GM12878 (cell line): ENCODE measurements around the gene SGPP2. TPM values are rescaled to one million over a fixed set of nuclear protein-coding genes. Genes with fewer than 3 reads are reported as not detected.

Experiments
- ATAC-seq: fragments of 200-7000 bp; cut with Tn5 transposase; 3 replicates; pipeline ENCODE4 v1.9.1; 2020; ENCODE audit warnings: mild to moderate bottlenecking, moderate library complexity
- BruUV-seq: library from RNA; stranded (reverse); fragments of 400-500 nt; replicated peaks from 2 replicates; lab custom pipeline; 2021; lab: Mats Ljungman, UMichigan
- CTCF ChIA-PET: fragments of 300-600 bp; sonication (Branson Sonifier 250); formaldehyde crosslinking; extraction: SDS; loops from one replicate; lab custom pipeline; 2021; ENCODE audit warnings: inconsistent platforms; lab: Yijun Ruan, JAX
- POLR2A ChIA-PET: fragments of 350-600 bp; formaldehyde crosslinking; extraction: SDS; loops from one replicate; lab custom pipeline; 2021; ENCODE audit warnings: inconsistent platforms; lab: Charles Lee
- RAD21 ChIA-PET: fragments of 300-600 bp; sonication (Branson Sonifier 250); formaldehyde crosslinking; loops from one replicate; lab custom pipeline; 2023; ENCODE audit warnings: antibody characterized with exemption; ENCODE audit not compliant: unreplicated experiment; lab: Charles Lee
- SMC1A ChIA-PET: fragments of 300-600 bp; sonication (Branson Sonifier 250); formaldehyde crosslinking; loops from one replicate; lab custom pipeline; 2023; ENCODE audit not compliant: unreplicated experiment, uncharacterized antibody; lab: Charles Lee
- DNase-seq: peaks from one replicate; pipeline ENCODE4 v3.0.0-alpha.2; 2011; ENCODE audit warnings: low read depth, low spot score
- FAIRE-seq: peaks from 3 replicates; lab custom pipeline; 2011; peaks lifted over from hg19 to GRCh38; lab: Jason Lieb, UNC
- H2AFZ ChIP-seq: 2 replicates; pipeline ENCODE4 v1.6.0; 2011; ENCODE audit warnings: low read depth, low read length, control low read depth; ENCODE audit not compliant: control insufficient read depth
- H3K27ac ChIP-seq: 2 replicates; pipeline ENCODE4 v1.5.1; 2011; ENCODE audit warnings: control low read depth; ENCODE audit not compliant: control insufficient read depth, insufficient read depth
- H3K27me3 ChIP-seq, 2 experiments: replicated peaks in 1 of 2; 2 replicates each; pipeline versions ENCODE4 v1.6.0 to v1.6.1; 2011; ENCODE audit warnings: low read length in 1 of 2; ENCODE audit not compliant: control insufficient read depth in 2 of 2, insufficient read depth in 2 of 2
- H3K36me3 ChIP-seq, 2 experiments: 2 replicates each; pipeline ENCODE4 v1.5.1; 2011; ENCODE audit warnings: low read length in 1 of 2; ENCODE audit not compliant: control insufficient read depth in 2 of 2, insufficient read depth in 2 of 2
- H3K4me1 ChIP-seq: 2 replicates; pipeline ENCODE4 v1.6.1; 2011; ENCODE audit warnings: mild to moderate bottlenecking, low read length, moderate library complexity, mixed read lengths; ENCODE audit not compliant: control insufficient read depth, insufficient read depth
- H3K4me2 ChIP-seq: 2 replicates; pipeline ENCODE4 v1.6.0; 2011; ENCODE audit warnings: control low read depth; ENCODE audit not compliant: control insufficient read depth, insufficient read depth
- H3K4me3 ChIP-seq: fragments of 200-600 bp; sonication (generic); 2 replicates; pipeline ENCODE4 v1.5.1; 2016
- H3K79me2 ChIP-seq: 2 replicates; pipeline ENCODE4 v1.6.0; 2011; ENCODE audit warnings: low read length; ENCODE audit not compliant: control insufficient read depth, insufficient read depth
- H3K9ac ChIP-seq: 2 replicates; pipeline ENCODE4 v1.8.0; 2011; ENCODE audit warnings: low read length, control low read depth, mixed read lengths; ENCODE audit not compliant: control insufficient read depth, insufficient read depth
- H3K9me3 ChIP-seq: replicated peaks from 3 replicates; pipeline ENCODE4 v1.5.1; 2011; ENCODE audit warnings: mild to moderate bottlenecking, low read length; ENCODE audit not compliant: control insufficient read depth, insufficient read depth
- H4K20me1 ChIP-seq: 2 replicates; pipeline ENCODE4 v1.6.0; 2011; ENCODE audit not compliant: control insufficient read depth, insufficient read depth
- BACH1 ChIP-seq: fragments of 450-650 bp; IDR thresholded peaks from 2 replicates; pipeline ENCODE4 v1.6.1; 2017; ENCODE audit warnings: mild to moderate bottlenecking, borderline replicate concordance
- BHLHE40 ChIP-seq, 2 experiments: fragments of 450-650 bp in 1 of 2; IDR thresholded peaks; 2 replicates each; pipeline ENCODE4 v1.6.1; 2011 to 2017; ENCODE audit warnings: low read depth in 2 of 2, borderline replicate concordance in 1 of 2, improper control_type of control experiment in 1 of 2, low read length in 1 of 2, mild to moderate bottlenecking in 1 of 2
- CREM ChIP-seq: IDR thresholded peaks from 2 replicates; pipeline ENCODE4 v1.6.1; 2014; ENCODE audit warnings: antibody characterized with exemption, low read depth
- HCFC1 ChIP-seq: fragments of 150-350 bp; IDR thresholded peaks from 2 replicates; pipeline ENCODE4 v1.6.1; 2014; ENCODE audit warnings: low read length
- MEF2A ChIP-seq: IDR thresholded peaks from 2 replicates; pipeline ENCODE4 v1.6.1; 2011; ENCODE audit warnings: low read depth, mild to moderate bottlenecking, low read length, moderate library complexity; ENCODE audit not compliant: insufficient read depth
- MXI1 ChIP-seq: fragments of 150-350 bp; IDR thresholded peaks from 2 replicates; pipeline ENCODE4 v1.6.1; 2011; ENCODE audit warnings: low read depth, mild to moderate bottlenecking, inconsistent platforms, low read length, improper control_type of control experiment
- NBN ChIP-seq: fragments of 450-650 bp; IDR thresholded peaks from 2 replicates; pipeline ENCODE4 v1.6.1; 2016
- NRF1 ChIP-seq: conservative IDR thresholded peaks from 2 replicates; pipeline ENCODE4 v1.6.1; 2011; ENCODE audit warnings: mild to moderate bottlenecking, low read depth, low read length, improper control_type of control experiment
- REST ChIP-seq: IDR thresholded peaks from 2 replicates; pipeline ENCODE4 v1.6.1; 2012; ENCODE audit warnings: mild to moderate bottlenecking, low read depth, low read length
- RUNX3 ChIP-seq: IDR thresholded peaks from 2 replicates; pipeline ENCODE4 v1.6.1; 2012; ENCODE audit warnings: low read length, inconsistent platforms
- SMAD5 ChIP-seq: IDR thresholded peaks from 2 replicates; pipeline ENCODE4 v1.6.1; 2016; ENCODE audit warnings: antibody characterized with exemption, low read depth
- STAT1 ChIP-seq: fragments of 450-650 bp; conservative IDR thresholded peaks from 2 replicates; pipeline ENCODE4 v1.6.1; 2014; ENCODE audit warnings: antibody characterized with exemption, mild to moderate bottlenecking
- SUPT20H ChIP-seq: IDR thresholded peaks from 2 replicates; pipeline ENCODE4 v1.6.1; 2011; ENCODE audit warnings: low read depth, mild to moderate bottlenecking, low read length, moderate library complexity, borderline replicate concordance; ENCODE audit not compliant: control insufficient read depth
- TAF1 ChIP-seq: IDR thresholded peaks from 2 replicates; pipeline ENCODE4 v1.6.1; 2011; ENCODE audit warnings: mild to moderate bottlenecking, low read depth, low read length, borderline replicate concordance
- WGBS: methylation state at CpG from one replicate; pipeline ENCODE4 v1.1.6; 2016; ENCODE audit warnings: low lambda C conversion rate; ENCODE audit not compliant: insufficient replicate concordance, insufficient coverage; ENCODE audit errors: missing lambda C conversion rate; 5-methylcytosine and 5-hydroxymethylcytosine counted together
- in situ Hi-C: fragments of 300-500 bp; cut with MboI; formaldehyde crosslinking; loops from 9 replicates; pipeline ENCODE4 v1.14.3; 2018; ENCODE audit warnings: mixed read lengths
- intact Hi-C: fragments of 100-400 bp; cut with micrococcal nuclease; formaldehyde crosslinking; loops from one replicate; pipeline ENCODE4 v1.14.2; 2022; ENCODE audit not compliant: unreplicated experiment
- polyA plus RNA-seq, 11 experiments: library from polyadenylated mRNA; depleted of rRNA in 4 of 11; unstranded in 6 of 11; stranded (reverse) in 5 of 11; fragments of >200 nt; fragmentation: Nextera tagmentation in 4 of 11; fragmentation: Illumina TruSeq in 1 of 11; extraction: Ambion mirVana in 4 of 11; extraction: Trizol in 1 of 11; gene quantifications; 1 replicate in 1 of 11; 2 replicates in 10 of 11; pipeline versions ENCODE4 v1.2.1 to v1.2.3, GENCODE V29; 2011 to 2016; ENCODE audit warnings: inconsistent platforms in 2 of 11, missing spikeins in 2 of 11, low read depth in 1 of 11
- total RNA-seq, 4 experiments: library from RNA; depleted of rRNA in 3 of 4; stranded (reverse); fragments of >200 nt in 3 of 4; fragmentation: Illumina TruSeq in 1 of 4; extraction: Trizol in 1 of 4; gene quantifications; 2 replicates each; pipeline versions ENCODE4 v1.2.1 to v1.2.3, GENCODE V29; 2013 to 2021
- TF ChIP-seq, protein P1 (sequence below): IDR thresholded peaks from 2 replicates; pipeline ENCODE4 v1.6.1; 2011; ENCODE audit warnings: low read depth, mild to moderate bottlenecking, low read length, moderate library complexity, borderline replicate concordance; ENCODE audit errors: extremely low read depth

The SGPP2 gene
- total and polyA plus RNA-seq, 10 of the 15 experiments (the other 5 are each of a cell fraction or from before 2014, with no cell fraction given) = 3.5 to 84.9 (median 13.1) TPM

DNA sequence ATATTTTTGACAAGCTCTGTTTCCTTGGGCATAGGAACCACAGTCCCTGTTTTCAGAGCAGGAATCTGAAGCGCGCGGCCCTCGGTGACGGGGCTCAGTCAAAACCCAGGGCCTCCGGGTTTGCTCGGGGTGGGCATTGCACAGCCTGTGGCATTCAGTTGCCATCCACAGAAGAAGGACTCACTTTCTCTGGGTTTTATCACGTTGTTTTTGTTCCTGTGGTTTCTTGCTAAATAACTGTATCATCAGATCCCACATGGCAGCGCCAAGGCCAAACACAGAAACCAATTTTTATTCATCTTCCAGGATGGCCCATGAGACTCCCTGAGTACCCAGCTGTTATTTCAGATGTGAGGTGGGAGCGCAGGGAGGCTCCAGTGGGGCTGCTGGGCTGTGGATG is 35.6 kb downstream of the SGPP2 start:
- Histone ChIP-seq H2AFZ (no peak overlapping the region), H3K36me3 (peaks cover 0 to 2% of the 10 kb centered on the region in 2 experiments), H3K4me3 (no peak overlapping the region), H3K4me2 (no peak overlapping the region), H3K27me3 (no peaks in the 10 kb centered on the region), H3K9ac (no peak overlapping the region), H4K20me1 (no peaks in the 10 kb centered on the region), H3K79me2 (peaks cover 1% of the 10 kb centered on the region), H3K9me3 (no peaks in the 10 kb centered on the region; the same call in 2 of the 3 replicates), H3K4me1 (no peaks in the 10 kb centered on the region), H3K27ac (no peak overlapping the region)
- ChIA-PET CTCF (no interaction called here), RAD21 (interaction anchor here (0.7 kb wide), 1 partner anchor 330 kb away, joined by 3 read pairs; no protein-coding TSS in a partner anchor), POLR2A (no interaction called here), SMC1A (no interaction called here)
- WGBS = 84% methylated on average over 10 of the region's 10 CpGs
- in situ Hi-C loops (no loop called here), intact Hi-C loops (no loop called here)
- ATAC-seq (no peak), FAIRE-seq (no peak), DNase-seq (no peak)
- no TSS peak for BruUV-seq
- TF ChIP-seq MEF2A = no peak
- no peak for TF ChIP-seq RUNX3
- no peak for TF ChIP-seq TAF1
- no peak for TF ChIP-seq CREM
- TF ChIP-seq HCFC1 = no peak
- TF ChIP-seq, protein P1, sequence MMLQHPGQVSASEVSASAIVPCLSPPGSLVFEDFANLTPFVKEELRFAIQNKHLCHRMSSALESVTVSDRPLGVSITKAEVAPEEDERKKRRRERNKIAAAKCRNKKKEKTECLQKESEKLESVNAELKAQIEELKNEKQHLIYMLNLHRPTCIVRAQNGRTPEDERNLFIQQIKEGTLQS = no peak

DNA sequence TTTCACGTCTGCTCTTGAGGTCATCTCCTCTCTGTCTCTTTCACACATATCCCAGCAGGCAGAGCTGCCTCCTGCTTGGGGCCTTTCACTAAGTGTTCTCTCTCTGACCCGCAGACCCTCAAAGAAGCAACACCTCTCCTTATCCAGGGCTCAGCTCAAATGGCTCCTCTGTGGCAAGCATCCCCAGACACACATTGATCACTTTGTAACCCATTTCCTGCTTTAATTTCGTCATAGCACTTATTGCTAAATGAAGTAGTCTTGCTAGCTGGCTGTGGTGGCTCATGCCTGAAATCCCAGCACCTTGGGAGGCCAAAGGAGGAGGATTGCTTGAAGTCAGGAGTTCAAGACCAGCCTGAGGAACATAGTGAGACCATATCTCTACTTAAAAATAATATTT is 41.4 kb downstream of the SGPP2 start:
- no peaks in the 10 kb centered on the region for H4K20me1 ChIP-seq
- no TSS peak for BruUV-seq
- no peak overlapping the region for H3K4me3 ChIP-seq
- peaks cover 0 to 1% of the 10 kb centered on the region in 2 experiments; a peak in 3 of 4 replicates for H3K36me3 ChIP-seq
- WGBS = 67% methylated on average over 3 of the region's 3 CpGs
- in situ Hi-C loops (no loop called here), intact Hi-C loops (no loop called here)
- H3K4me2 ChIP-seq = no peak overlapping the region
- H3K27me3 ChIP-seq = no peaks in the 10 kb centered on the region
- DNase-seq (no peak), FAIRE-seq (no peak), ATAC-seq (no peak)
- ChIA-PET CTCF (no interaction called here), RAD21 (no interaction called here), SMC1A (no interaction called here), POLR2A (interaction anchor here (0.6 to 0.9 kb wide), 2 partner anchors 15 to 40 kb away, joined by 3 read pairs; no protein-coding TSS in a partner anchor)
- H2AFZ ChIP-seq = no peak overlapping the region
- no peak overlapping the region for H3K27ac ChIP-seq
- no peak overlapping the region for H3K9ac ChIP-seq
- H3K79me2 ChIP-seq = no peaks in the 10 kb centered on the region; the same call in 1 of the 2 replicates
- no peaks in the 10 kb centered on the region; the same call in 2 of the 3 replicates for H3K9me3 ChIP-seq
- no peaks in the 10 kb centered on the region for H3K4me1 ChIP-seq
- TF ChIP-seq BACH1 (no peak), HCFC1 (no peak), BHLHE40 (IDR thresholded peaks at IDR 0.05; ENCODE audit: borderline replicate concordance in 1 of 2, low read depth in 2 of 2, low read length in 1 of 2) (no peak), STAT1 (no peak), REST (no peak), SUPT20H (no peak), NBN (no peak), NRF1 (no peak), SMAD5 (no peak), MXI1 (no peak)
